ENCODE data around the gene ZNF888.
A peak's percentile ranks its signal among the peaks of the same experiment; 100 is the strongest.
"Not testable (repeated sequence)": the region's sequence is repeated elsewhere in the genome, so short reads cannot be mapped to it uniquely, and the experiment has no call there.

Gene ZNF888

DNA sequence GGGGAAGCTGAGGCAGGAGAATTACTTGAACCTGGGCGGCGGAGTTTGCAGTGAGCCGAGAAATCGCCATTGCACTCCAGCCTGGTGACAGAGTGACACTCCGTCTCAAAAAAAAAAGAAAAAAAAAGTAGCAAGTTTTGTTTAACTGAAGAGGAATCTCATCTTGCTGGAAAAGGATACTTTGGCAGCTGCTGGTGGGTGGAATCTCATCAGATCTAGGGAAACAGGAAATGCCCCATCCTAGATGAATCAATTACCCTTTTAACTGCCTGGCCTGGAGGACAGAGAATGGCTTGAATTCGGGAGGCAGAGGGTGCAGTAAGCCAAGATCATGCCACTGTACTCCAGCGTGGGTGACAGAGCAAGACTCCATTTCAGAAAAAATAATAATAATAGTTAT is 34.2 kb downstream of the ZNF888 start:
- no peak for TF ChIP-seq CTCF (IDR thresholded peaks at IDR 0.05; ENCODE audit: control insufficient read depth, insufficient read depth, low read depth, low read length, missing control alignments)
- no peak for DNase-seq (ENCODE audit: low read depth)
- no peak overlapping the region for H3K4me3 ChIP-seq (ENCODE audit: control insufficient read depth, low read depth, low read length)

GRCh38 chr19:52880895-52881389 is 42.3 kb downstream of the ZNF888 start:
- no peak for DNase-seq (ENCODE audit: low read depth)
- no peak for TF ChIP-seq CTCF (IDR thresholded peaks at IDR 0.05; ENCODE audit: control insufficient read depth, insufficient read depth, low read depth, low read length, missing control alignments)
- H3K4me3 ChIP-seq (ENCODE audit: control insufficient read depth, low read depth, low read length) = no peak overlapping the region

DNA sequence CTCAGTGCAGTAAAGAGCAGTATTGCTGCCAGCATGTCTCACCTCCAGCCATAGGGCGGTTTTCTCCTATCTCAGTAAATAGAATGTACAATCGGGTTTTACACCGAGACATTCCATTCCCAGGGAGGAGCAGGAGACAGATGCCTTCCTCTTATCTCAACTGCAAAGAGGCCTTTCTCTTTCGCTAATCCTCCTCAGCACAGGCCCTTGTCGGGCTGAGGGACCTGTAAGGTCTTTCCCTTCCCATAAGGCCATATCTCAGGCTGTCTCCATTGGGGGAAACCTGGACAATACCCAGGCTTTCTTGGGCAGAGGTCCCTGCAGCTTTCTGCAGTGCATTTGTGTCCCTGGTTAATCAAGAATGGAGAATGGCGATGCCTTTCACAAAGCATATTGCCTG is 50.2 kb downstream of the ZNF888 start:
- H3K4me3 ChIP-seq (ENCODE audit: control insufficient read depth, low read depth, low read length); DNase-seq (ENCODE audit: low read depth): not testable (repeated sequence)

GRCh38 chr19:52871466-52871865 is 51.8 kb downstream of the ZNF888 start:
- no peak for TF ChIP-seq CTCF (IDR thresholded peaks at IDR 0.05; ENCODE audit: control insufficient read depth, insufficient read depth, low read depth, low read length, missing control alignments)
- no peak for DNase-seq (ENCODE audit: low read depth)
- no peak overlapping the region for H3K4me3 ChIP-seq (ENCODE audit: control insufficient read depth, low read depth, low read length)

DNA sequence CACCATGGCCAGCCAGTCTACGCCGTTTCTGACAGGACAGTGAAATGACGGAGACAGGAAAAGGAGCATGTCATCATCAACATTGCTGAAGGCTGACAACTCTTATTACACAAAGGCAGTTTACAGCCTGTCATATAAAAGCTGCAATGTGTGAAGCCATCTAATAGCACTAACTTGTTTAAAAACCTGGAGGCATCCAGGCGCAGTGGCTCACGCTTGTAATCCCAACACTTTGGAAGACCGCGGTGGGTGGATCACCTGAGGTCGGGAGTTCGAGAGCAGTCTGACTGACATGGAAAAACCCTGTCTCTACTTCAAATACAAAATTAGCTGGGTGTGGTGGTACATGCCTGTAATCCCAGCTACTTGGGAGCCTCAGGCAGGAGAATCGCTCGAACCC is 55.2 kb downstream of the ZNF888 start:
- DNase-seq (ENCODE audit: low read depth); H3K4me3 ChIP-seq (ENCODE audit: control insufficient read depth, low read depth, low read length): not testable (repeated sequence)

DNA sequence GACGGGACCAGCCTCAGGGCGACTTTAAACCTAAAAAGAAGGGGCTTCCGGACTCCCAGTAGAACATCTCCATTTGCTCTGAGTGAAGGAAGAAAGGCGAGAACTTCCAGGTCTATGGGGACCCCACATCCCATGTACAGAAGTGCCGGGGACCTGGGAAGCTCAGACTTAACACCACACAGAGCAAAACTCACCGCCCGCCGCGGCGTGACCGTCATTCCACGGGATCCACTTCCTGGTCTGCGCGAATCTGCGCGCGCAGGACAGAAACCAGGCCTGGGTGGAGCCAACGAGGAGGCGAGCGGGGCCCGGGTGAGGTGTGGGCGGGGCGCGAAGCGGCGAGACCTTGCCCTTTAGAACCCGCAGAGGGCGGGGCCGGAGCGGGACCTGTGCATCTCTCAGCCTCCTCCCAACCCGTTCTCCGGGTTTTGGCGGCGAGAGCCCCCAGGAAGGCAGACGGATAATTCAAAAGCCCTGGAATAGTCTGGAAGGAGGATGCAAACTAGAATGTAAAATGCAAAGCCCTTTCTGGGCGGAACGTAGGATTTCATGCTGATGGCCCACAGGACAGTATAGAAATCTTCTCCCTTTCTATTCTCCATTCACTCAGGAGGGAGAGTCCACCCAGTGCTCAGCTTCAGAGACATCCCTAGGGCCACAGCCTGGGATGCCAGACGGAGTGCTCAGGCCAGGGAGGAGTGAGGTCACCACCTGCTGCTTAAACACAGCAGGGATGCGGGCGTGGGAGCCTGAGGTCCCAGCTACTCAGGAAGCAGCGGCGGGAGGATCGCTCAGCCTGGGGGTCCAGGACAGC is 65.6 kb downstream of the ZNF888 start, which contains the start of gene ZNF468:
ZNF468 (minus strand) TSS at position 242 of the 814 bp plus-strand sequence. CDS start 3,347 bp downstream, outside the sequence.
- H3K4me3 ChIP-seq (ENCODE audit: control insufficient read depth, low read depth, low read length) = peak within 1 kb of the TSS; percentile 65
- peak; percentile 3 for DNase-seq (ENCODE audit: low read depth)

GRCh38 chr19:52856540-52857377 is 66.5 kb downstream of the ZNF888 start:
- not testable (repeated sequence) for DNase-seq (ENCODE audit: low read depth)
- H3K4me3 ChIP-seq (ENCODE audit: control insufficient read depth, low read depth, low read length) = peak overlapping the region; percentile 65

Measured in AG09309 (cell line).